Lung (tissue), 16 donors: Measurements from ENCODE around the gene EPDR1. TPM values are rescaled to one million over a fixed set of nuclear protein-coding genes. Genes with fewer than 3 reads are reported as not detected.

ENCODE experiments used
- ATAC-seq: fragments of 200-7000 bp; cut with Tn5 transposase; one replicate; pipeline ENCODE4 v1.9.1; 2020; ENCODE audit warnings: moderate number of reproducible peaks; ENCODE audit not compliant: insufficient read depth, low FRiP score
- DNase-seq, 3 donors: peaks; one replicate each; pipeline ENCODE4 v3.0.0-alpha.2; 2013 to 2017
- H3K27ac ChIP-seq, 2 donors: one replicate each; pipeline ENCODE4 v1.5.1; 2013; ENCODE audit warnings: mild to moderate bottlenecking in 2 of 2, moderate library complexity in 2 of 2, control low read depth in 1 of 2, inconsistent platforms in 1 of 2, low read depth in 1 of 2, low read length in 1 of 2
- H3K27me3 ChIP-seq, 3 donors: one replicate each; pipeline ENCODE4 v1.5.1; 2013; ENCODE audit warnings: low read length in 2 of 3; ENCODE audit not compliant: control insufficient read depth in 3 of 3, insufficient read depth in 3 of 3
- H3K36me3 ChIP-seq, 4 donors: one replicate each; pipeline ENCODE4 v1.5.1; 2013; ENCODE audit warnings: low read length in 4 of 4, mild to moderate bottlenecking in 1 of 4, moderate library complexity in 1 of 4; ENCODE audit not compliant: control insufficient read depth in 4 of 4, insufficient read depth in 4 of 4
- H3K4me1 ChIP-seq, 5 donors: one replicate each; pipeline ENCODE4 v1.5.1; 2013; ENCODE audit warnings: low read length in 5 of 5, mild to moderate bottlenecking in 2 of 5, moderate library complexity in 1 of 5; ENCODE audit not compliant: control insufficient read depth in 5 of 5, insufficient read depth in 5 of 5
- H3K4me3 ChIP-seq: one replicate; pipeline ENCODE4 v1.5.1; 2013; ENCODE audit warnings: mild to moderate bottlenecking, control low read depth, moderate library complexity
- H3K9ac ChIP-seq, 2 donors: one replicate each; pipeline ENCODE4 v1.5.1; 2013; ENCODE audit warnings: low read length in 2 of 2, control low read depth in 1 of 2; ENCODE audit not compliant: insufficient read depth in 1 of 2
- H3K9me3 ChIP-seq, 4 donors: one replicate each; pipeline ENCODE4 v1.5.1; 2013; ENCODE audit warnings: low read length in 3 of 4, mild to moderate bottlenecking in 1 of 4, moderate library complexity in 1 of 4; ENCODE audit not compliant: control insufficient read depth in 4 of 4, insufficient read depth in 3 of 4
- CTCF ChIP-seq: IDR thresholded peaks from 2 replicates; pipeline ENCODE4 v1.5.1; 2012; ENCODE audit warnings: mild to moderate bottlenecking; ENCODE audit errors: control extremely low read depth, extremely low read depth
- WGBS, 2 donors: extraction: QIAGEN DNeasy Blood & Tissue Kit; methylation state at CpG; one replicate each; pipeline ENCODE4 v1.1.7; 2013; 5-methylcytosine and 5-hydroxymethylcytosine counted together
- long read RNA-seq, 5 donors: transcript quantifications; one replicate each; lab custom pipeline, GENCODE V29; 2026
- polyA plus RNA-seq, 2 donors: library from polyadenylated mRNA; stranded (reverse); fragments of 200-250 nt; gene quantifications; one replicate each; pipeline ENCODE4 v1.2.1, GENCODE V29; 2013
- total RNA-seq, 2 donors: library from RNA; depleted of rRNA in 1 of 2; stranded (reverse); fragments of >200 nt in 1 of 2; gene quantifications; one replicate each; pipeline ENCODE4 v1.2.1, GENCODE V29; 2014 to 2021
- donor health status: control.
- donor health status: control.
- donor health status: Bipolar disorder and iron deficiency.
- donor health status: healthy.
- donor health status: DM: yes; HTN: yes; CAD: no.

EPDR1 gene
- 10 to 100 TPM; 65.2 to 93.2 TPM for total RNA-seq
- 10 to 100 TPM; 22.5 to 33.0 TPM for polyA plus RNA-seq
- long read RNA-seq, donor 1, transcript EPDR1-201 (3 exons, 2,599 nt) = major isoform, 12 of 14 reads
- long read RNA-seq, donor 1, partial matches to known transcripts = 0 of 14 reads
- long read RNA-seq, donor 1, other reads (novel, unspliced or antisense) = 0 of 14 reads
- long read RNA-seq, donor 2, transcript EPDR1-201 (3 exons, 2,599 nt) = major isoform, 5 of 6 reads
- long read RNA-seq, donor 2, partial matches to known transcripts = 0 of 6 reads
- long read RNA-seq, donor 2, other reads (novel, unspliced or antisense) = 0 of 6 reads
- long read RNA-seq, donor 3, transcript EPDR1-201 (3 exons, 2,599 nt) = major isoform, 6 of 6 reads
- long read RNA-seq, donor 3, partial matches to known transcripts = 0 of 6 reads
- long read RNA-seq, donor 3, other reads (novel, unspliced or antisense) = 0 of 6 reads
- long read RNA-seq, donor 4, partial matches to known transcripts = 0 of 4 reads
- long read RNA-seq, donor 4, other reads (novel, unspliced or antisense) = 0 of 4 reads
- long read RNA-seq, donor 5, transcript EPDR1-201 (3 exons, 2,599 nt) = major isoform, 6 of 9 reads
- long read RNA-seq, donor 5, partial matches to known transcripts = 0 of 9 reads
- long read RNA-seq, donor 5, other reads (novel, unspliced or antisense) = 0 of 9 reads

GRCh38 chr7:37920305-37920848 lies at the start of gene EPDR1:
TSS of gene EPDR1 (plus strand) at chr7:37920640. CDS start at chr7:37920940, 300 bp downstream.
- ATAC-seq = peak; percentile 54

GRCh38 chr7:37882086-37882485 lies 38.4 kb upstream of the EPDR1 start:
- no peak overlapping the region for H3K27ac ChIP-seq
- H3K9me3 ChIP-seq = no peaks in the 10 kb centered on the region
- no peak for TF ChIP-seq CTCF
- WGBS, 2 donors = 85 to 93% methylated on average over 6 of the region's 6 CpGs
- H3K4me3 ChIP-seq = no peak overlapping the region
- no peaks in the 10 kb centered on the region for H3K36me3 ChIP-seq
- H3K4me1 ChIP-seq = peaks cover 0 to 1% (median 0%) of the 10 kb centered on the region in 5 donors
- no peaks in the 10 kb centered on the region for H3K27me3 ChIP-seq
- no peak overlapping the region for H3K9ac ChIP-seq
- ATAC-seq (no peak), DNase-seq (no peak)

More at GRCh38 chr7:37920305-37920848, at the start of gene EPDR1:
- H3K9ac ChIP-seq = peak within 1 kb of the TSS; percentile 0 to 17
- peaks cover 0 to 2% (median under 1%) of the 10 kb centered on the region in 4 donors for H3K9me3 ChIP-seq
- peak; percentile 73 to 79 (median 76) for DNase-seq
- H3K27me3 ChIP-seq = peaks cover 0 to 8% (median 2%) of the 10 kb centered on the region in 3 donors
- H3K4me1 ChIP-seq = peaks cover 0 to 35% (median 5%) of the 10 kb centered on the region in 5 donors
- no peak for TF ChIP-seq CTCF
- H3K36me3 ChIP-seq = peaks cover 0 to 3% (median 0%) of the 10 kb centered on the region in 4 donors
- 6 to 9% methylated on average over 22 of the region's 22 CpGs for WGBS, 2 donors
- peak within 1 kb of the TSS; percentile 86 to 93 for H3K27ac ChIP-seq
- H3K4me3 ChIP-seq = peak within 1 kb of the TSS; percentile 66

GRCh38 chr7:37893359-37893758 lies 27.1 kb upstream of the EPDR1 start:
- no peaks in the 10 kb centered on the region for H3K36me3 ChIP-seq
- TF ChIP-seq CTCF = no peak
- H3K4me1 ChIP-seq = no peaks in the 10 kb centered on the region
- no peaks in the 10 kb centered on the region for H3K9me3 ChIP-seq
- no peak overlapping the region for H3K4me3 ChIP-seq
- no peak for ATAC-seq
- no peak overlapping the region for H3K9ac ChIP-seq
- no peak overlapping the region for H3K27ac ChIP-seq
- no peak for DNase-seq
- peaks cover 0 to 2% (median 0%) of the 10 kb centered on the region in 3 donors for H3K27me3 ChIP-seq
